ENCODE data around the gene LRRC71.
A peak's percentile ranks its signal among the peaks of the same experiment; 100 is the strongest.

Gene LRRC71

DNA sequence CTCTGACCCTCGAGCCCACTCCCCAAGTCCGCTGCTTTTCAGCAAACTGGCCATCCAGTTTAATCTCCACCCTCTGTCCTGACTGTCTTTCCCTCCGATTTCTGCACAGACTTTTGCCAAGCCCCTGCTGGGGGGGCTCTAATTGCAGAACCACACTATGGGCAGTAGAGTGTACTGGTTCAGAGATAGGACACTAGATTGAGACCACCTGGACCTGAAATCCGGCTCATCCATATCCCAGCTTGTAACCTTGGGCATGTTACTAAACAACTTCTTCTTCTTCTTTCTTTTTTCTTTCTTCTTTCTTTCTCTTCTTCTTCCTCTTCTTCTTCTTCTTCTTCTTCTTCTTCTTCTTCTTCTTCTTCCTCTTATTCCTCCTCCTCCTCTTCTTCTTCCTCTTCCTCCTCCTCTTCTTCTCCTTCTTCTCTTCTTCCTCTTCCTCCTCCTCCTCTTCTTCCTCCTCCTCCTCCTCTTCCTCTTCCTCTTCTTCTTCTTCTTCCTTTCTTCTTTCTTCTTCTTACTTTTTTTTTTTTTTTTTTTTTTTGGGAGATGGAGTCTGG, 7.7 kb downstream of the LRRC71 start:
- DNase-seq, result no peak

DNA sequence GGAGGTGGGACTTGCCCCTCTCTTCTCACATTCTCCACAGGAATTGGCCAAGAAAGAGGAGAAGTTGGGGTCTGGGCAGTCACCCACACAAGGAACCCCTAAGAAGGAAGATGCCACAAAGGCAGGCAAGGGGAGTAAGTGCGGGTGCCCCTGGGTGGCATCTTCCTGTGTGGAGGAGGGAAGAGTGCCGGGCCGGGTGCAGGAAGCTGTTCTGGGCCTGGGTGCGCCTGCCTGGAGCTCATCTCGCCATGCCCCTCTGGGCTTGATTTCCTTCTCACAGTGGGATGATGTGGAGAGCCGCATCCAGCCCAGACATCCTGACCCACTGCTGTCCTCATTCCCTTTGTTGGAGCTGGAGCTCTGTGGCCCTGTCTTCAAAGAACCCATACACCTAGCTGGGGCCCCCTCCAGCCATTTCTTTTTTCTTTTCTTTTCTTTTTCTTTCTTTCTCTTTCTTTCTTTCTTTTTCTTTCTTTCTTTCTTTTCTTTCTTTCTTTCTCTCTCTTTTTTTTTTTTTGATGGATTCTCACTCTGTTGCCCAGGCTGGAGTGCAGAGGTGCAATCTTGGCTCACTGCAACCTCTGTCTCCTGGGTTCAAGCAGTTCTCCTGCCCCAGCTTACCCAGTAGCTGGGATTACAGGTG, 9.3 kb downstream of the LRRC71 start:
- DNase-seq, result no peak

DNA sequence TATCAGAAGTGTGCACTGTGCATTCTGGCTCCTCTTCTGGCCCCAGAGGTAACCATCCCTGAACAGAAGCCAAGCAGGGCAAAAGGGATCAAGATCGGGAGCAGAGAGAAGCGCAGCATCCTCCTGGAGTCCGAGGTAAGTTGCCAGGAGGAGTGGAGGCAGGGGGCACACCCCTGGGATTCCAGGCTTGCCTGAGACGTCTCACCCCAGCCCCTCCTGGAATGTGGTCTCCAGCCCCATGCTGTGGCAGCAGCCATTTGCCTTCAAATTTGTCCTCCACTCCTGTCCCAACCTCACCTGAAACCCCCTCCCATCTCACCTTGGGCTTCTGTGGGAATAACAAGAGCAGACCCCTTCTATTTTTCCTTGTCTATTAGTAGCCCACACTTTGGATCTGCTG, 10.1 kb downstream of the LRRC71 start:
- no peak for DNase-seq

DNA sequence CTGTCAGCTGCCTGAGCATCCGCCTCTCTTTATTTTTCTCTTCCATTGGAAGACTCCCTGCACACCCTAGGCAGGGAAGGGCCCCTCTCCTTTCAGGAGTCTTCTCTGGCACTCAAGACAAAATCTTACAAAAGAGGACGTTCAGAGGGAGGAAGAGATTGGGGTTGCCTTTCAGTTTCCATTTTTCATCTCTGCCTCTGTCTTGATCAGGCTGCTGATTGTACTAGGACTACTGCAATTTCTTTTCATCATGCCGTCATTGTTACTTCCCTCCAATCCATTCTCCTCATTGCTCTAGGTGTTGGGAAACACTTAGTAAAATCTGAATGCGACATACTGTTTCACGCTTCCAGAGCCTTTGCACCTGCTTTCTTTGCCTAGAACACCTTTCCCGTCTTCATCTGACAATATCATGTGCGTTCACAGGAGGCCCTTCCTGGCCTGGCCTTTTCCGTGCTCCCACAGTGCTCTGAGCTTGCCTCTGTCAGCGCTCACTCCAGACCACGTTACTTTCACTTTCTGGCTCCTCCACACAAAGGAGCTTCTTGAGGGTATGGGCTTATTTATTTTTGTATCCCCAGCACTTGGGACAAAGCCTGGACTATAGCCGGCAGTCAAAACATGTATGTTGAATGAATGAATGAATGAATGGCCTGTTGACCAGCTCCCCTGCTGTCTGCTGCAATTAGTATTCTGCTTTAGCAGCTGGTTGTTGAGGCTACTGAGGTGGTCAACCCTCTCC, 10.9 kb downstream of the LRRC71 start:
- no peak for DNase-seq

DNA sequence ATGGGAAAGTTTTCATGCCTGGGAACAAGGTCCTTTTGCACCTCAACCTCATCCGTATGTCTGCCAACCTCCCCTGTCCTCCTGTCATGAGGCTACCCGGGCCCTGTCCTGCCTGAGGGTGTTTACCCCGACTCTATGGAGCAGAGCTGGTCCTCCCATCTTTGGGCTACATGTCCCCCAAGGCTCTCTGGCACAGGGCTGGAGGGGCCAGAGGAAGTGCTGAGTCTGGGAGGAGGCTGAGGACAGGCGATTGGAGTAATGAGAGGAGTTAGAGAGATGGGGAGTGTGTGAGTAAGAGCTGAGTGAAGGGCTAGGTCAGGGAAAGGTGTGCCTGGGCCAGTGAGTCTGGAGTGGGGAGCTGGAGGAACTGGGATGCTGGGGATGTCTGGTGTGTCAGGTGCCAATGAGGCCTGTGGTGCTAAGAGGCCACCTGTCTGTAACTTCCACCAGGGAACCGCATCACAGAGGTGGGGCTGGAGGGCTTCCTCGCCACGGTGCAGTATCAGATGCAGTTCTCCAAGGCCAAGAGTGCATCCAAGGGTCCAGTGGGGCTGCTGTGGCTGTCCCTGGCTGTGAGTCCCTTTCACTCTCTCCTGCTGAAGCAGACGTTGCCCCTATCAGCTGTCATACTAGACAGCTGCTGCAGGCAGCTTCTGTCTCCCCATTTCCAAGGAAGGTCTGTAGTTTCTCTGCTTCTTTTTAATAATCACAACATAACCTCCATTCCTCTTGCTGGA, 11.7 kb downstream of the LRRC71 start:
- no peak for DNase-seq

DNA sequence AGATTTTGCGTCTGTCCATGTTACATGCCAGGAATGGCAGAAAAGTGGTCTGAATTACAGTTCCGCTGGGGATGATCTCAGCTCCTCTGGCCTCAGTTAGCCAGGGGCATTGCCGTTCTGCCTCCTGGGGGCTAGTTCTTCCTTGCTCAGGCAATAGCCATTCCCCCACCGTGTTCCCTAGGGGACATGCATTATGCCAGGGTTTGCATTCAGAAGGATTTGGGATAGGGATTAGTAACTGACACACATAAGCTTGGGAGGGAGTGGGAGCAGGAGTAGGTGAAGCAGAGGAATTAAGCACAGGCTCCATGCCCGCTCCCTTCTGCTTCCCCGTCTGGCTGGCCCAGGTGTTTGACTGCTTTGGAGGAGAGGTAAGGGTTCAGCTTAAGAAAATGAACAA, 12.7 kb downstream of the LRRC71 start:
- DNase-seq, result no peak

DNA sequence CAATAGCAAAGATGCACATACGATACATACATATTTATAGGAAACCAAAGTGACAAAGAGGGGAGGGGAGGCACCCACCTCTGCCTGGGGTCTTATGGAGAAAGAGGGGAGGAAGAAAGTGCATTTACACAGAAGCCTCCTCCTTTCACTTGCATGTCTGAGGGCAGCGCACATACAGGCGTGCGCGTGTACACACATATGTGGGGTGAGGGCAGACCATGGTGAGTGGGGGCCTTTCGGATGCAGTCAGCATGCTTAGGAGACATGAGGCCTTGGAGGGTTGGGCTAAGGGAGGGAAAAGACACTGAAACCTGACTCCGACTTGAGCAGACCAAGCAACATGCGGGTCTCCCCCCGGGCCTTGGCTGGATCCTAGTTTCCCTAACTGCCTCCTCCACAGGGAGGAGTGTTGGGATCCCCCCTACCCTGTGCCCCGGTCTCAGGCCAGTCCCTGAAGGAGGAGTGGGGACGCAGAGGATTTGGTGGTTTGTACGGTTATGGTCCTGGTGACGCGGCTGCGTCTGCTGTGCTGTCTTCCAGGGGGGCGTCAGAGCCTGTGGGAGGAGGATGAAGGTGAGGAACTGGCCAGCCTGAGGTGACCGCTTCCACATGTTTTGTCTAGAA, 15.2 kb downstream of the LRRC71 start:
- no peak for DNase-seq

DNA sequence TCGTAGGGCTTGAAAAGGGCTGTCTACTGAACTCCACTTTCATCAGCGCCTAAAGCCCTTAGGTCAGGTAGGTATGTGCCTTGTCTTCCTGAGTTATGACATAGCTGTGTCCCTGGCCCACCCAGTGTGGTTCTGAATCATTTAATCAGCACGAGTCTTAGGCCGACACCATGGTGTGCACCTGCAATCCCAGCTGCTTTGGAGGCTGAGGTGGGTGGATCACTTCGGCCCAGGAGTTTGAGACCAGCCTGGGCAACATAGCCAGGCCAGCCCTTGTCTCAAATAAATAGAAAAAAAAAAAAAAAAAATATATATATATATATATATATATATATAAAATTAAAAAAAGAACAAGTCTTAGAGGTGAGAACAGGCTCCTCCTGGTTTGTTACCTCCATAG, 15.8 kb downstream of the LRRC71 start:
- no peak for DNase-seq

DNA sequence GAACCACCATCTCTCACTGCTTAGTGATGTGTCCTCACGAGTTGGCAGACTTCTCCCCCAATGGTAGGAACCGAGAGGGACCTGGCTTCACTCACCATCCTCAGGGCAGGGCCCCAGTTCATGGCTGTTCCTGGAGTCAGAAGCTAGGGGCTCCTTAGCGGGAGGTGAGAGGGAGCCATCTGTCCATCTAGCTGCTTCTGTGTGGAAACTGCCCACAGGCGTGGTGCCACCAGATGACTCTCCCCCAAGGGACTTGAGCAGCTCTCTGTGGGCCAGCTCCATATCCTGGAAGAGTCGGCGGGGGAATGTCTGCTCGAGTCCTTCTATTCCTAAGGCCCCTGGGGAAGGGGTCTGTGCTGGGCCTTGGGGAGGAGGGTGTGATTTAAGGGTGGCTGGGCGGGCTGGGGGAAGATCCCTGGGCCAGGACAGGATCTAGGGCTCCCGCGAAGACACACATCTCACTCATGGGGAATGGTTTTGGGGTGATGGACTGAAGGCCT, 16.3 kb downstream of the LRRC71 start:
- no peak for DNase-seq

DNA sequence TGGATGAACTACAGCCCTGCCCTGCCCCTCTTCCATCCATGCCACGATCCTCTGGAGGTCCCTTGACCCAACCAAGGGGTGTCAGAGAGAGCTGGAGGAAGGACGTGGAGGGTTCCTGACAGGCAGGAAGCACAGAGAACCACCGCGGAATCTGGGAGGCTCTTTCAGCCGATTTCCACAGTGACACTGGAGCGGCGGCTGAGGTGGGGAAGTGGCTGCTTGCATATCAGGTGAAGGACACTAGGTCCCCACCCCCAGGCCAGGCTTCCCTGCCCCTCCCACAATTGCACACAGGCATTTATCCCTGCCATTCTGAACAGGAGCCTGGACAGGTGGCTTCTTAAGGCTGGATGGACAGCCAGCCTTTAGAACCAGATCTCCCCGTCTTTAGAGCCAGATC, 17.5 kb downstream of the LRRC71 start:
- no peak for DNase-seq

DNA sequence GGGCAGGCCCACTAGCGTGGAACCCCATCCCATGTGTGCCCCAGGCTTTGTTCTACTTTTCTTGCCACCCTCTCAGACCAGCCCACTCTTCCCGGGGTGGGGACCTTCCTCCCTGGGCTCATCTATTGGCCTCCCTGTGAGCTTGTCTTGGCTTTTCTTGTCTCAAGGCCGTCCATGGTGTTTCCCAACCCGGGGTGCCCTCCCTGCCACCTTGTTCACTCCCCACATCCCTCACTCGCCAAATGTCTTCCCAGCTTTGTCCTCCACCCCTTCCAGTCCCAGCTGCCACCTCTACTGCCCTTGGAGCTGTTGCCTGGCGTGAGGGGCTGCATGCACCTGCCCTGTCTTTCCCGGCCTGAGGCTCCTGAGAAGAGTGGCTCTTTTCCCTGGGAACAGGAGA, 18.4 kb downstream of the LRRC71 start:
- no peak for DNase-seq

DNA sequence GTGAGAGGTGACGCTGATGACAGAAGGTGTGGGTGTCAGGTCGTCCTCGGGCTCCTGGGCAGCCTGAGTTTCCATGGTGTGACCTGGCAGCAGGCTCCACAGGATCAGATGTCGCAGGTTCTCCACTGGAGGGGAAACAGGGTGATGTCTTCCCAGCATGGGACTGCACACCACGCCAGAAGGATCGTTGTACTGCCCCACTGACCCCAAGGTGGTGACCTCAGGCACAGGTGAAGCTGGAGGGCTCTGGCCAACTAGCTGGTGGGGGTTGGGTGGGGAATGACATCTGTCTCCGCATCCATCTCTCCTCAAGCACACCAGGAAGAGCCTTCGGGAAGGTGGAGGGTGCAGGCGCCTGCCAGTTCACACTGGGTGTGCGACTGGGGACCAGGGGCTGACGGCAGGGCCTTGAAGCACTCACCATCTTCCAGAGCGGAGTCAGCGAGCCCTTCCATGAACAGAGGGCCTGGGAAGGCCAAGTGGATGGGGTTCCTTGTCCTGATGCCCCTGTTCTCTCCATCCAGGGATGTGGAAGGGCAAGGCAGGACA, 19.4 kb downstream of the LRRC71 start:
- DNase-seq, result no peak

DNA sequence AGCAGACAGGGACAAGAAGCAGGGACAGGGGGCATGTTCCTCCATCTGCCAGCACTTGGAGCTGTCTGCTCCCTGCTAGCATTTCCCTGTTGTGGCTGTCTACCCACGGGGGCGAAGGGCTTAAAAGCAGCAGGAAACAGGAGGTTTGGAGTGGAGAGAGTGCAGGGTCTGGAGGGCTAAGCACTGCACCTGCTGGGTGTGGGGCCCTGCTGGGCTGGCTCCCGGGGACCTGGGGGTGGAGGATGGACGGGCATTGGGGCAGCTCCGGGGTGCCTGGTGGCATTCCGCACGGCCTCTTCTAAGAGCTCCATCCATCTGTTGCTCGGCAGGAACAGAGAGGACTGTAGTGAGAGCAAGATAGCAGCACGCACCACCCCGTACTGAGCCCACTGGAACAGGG, 21.2 kb downstream of the LRRC71 start:
- DNase-seq, result no peak

DNA sequence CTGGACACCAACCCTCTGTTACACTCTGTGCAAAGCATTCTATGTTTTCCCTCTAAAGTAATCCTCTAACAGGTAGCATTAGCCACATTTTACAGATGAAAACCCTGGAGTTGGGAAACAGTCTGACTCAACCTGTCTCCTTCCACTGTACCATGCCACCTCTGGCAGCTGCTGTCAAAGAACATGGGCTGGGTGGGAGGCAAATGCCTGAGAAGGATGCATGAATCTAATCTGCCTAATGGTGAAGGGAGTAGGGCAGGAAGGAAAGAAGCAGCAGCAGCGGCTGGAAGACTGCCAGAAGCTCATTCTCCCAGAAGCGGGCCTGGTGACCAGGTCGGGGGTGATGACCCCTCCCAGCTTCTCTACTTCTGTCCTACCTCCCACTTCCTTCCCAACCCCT, 21.7 kb downstream of the LRRC71 start:
- no peak for DNase-seq

DNA sequence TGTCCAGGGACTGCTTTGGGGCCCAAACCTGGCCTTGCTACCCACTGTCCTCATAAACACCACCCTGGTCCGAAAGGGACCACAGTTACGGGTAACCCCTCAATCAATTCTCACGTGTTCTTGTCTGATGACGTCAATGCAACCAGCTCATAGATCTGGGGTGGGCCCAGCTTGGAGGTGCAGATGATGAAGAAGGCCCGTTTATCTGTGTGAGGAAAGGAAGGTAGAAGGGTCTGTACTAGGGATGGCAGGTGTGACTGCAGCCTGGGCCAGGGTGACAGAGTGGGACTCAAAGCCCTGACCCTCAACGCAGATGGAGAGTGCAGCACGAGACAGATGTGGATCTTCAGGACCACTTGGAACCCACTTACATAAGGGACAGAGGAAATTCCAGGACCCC, 22.1 kb downstream of the LRRC71 start:
- no peak for DNase-seq

DNA sequence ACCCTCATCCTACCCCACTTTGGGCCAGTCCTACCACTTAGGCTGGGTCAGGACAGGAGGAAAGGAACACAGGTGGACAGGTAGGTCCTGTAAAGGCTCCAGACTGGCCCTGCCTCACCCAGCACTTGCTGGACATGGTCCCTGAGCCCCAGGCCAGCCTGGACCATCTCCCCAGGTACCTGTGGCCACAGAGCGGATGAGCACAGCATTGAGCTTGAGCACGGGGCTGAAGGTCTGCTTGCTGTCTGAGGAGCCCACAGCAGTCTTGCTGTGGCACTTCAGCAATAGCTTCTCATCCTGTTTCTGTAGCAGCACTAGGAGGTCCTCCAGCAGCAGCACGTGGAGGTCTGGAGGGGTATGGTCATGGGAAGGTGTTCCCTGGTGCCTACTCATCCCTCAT, 23.3 kb downstream of the LRRC71 start:
- DNase-seq, result no peak

DNA sequence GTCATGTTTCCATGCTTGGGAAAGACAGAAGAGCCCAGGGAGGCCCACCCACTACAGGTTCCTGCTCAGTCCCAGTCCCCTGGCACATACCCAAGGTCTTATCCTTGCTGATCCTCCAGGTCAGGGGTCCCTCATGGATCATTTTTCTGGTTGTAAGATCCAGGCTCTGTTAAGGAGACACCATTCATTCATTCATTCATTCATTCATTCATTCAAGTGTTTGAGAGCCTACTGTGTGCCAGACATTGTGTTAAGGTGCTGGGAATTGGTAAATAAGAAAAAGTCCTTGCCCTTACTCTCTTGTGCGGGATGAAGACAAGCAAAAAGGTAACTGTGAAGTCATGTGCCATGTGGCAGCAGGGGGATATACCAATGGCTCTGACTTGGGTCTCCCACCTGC, 23.8 kb downstream of the LRRC71 start:
- no peak for DNase-seq

DNA sequence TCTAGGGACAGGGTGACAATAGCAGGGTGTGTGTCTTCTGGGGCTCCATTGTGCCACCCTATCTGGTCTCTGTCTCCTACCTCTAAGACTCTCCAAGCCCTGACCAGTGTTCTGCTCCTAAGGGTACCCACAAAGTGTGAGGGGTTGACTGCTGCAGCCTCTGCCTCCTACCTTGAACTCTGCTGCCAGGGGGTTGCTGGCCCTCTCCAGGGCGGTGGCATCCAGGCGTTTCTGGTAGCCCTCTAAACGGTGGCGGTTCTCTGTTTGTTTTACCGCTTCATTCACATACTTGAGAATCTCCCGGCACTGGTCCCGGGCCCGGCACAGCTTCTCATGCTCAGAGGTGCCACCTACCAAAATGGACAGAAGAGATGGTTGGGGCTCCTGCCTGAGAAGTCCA, 24.4 kb downstream of the LRRC71 start:
- no peak for DNase-seq

DNA sequence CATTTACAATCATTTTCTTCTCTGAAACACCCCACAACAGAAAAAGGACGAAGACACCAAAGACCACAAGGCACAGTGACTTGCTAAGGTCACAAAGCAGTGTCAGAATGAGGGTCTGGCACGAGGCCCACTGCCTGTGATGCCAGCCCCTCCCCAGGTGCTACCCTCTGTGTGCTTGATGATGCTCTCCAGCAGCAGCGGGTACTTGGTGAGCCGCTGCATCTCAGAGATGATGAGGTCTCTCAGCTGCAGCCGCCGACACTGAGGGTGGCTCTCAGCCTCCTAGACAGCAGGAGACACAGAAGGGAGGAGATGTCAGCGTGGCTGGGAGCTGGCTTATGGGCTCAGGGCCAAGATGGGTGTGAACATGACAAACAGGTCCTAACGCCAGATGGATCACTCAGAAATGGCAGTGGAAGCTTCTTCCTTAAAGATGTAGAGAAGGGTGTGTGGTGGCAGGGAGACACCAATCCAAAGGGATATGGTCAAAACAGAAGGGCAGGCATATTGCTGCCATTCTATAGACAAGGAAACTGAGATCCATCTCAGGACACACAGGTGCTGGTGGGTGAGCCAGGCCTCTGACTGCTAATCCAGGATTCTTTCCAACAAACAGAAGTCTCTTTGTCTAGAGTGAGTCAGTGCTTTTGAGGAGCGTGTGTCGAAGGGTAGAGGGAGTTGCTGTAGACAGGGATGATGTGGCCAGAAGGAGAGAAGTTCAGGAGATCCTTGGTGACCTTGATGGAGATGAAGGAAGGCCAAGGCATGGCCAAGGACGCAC, 25.6 kb downstream of the LRRC71 start:
- DNase-seq, result no peak

DNA sequence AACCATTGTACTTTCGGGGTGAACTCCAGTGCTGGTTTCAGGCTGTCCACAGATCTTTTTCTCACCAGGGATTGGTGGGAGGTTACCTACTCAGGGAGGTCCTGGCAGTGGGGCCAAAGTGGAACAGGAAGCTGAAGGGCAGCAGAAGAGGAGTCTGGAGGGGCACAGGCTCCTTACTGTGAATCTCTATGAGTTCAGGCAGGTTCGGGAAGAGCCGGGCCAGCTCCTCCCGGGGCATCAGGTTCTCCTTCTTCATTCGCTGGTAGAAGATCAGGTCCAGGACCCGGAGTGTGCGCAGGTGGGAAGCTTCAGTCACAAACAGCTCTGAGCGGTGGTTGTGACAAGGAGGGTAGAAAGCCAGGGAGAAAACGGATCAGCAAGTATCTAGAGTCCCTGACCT, 26.7 kb downstream of the LRRC71 start:
- no peak for DNase-seq

DNA sequence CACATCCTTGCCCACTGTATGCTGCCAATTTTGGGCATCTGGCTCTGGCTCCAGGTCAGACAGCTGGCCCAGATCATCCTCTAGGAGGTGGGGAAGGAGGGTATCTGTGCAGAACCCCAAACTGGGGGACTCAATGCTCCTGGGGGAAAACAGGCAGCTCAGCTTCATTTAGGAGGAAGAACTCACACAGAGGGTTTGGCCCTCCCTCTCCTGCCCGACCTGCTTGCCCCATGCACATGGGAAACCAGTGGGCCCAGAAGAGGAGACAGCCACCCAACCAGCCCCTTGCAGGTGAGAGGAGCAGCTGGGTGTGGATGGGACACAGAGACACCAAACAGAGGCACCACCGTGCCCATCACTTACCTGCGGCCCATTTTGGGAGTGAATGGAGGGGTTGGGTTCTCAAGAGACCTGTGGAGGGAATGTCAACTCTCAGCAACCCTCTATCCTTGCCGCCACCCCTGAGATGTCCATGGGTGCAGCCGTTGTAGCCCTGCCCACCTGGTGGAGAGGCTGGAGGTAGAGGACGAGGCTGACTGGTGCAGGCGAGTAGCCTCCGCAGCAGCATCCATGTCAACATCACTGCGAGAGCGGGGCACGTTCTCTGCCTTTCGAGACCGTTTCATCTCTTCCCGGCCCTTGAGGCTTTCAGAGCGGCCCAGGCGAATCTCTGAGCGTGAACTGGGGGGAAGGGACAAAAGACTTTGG, 27.5 kb downstream of the LRRC71 start:
- DNase-seq, result peak; percentile 30
